ENCODE results near the gene LGALS7.

- TF ChIP-seq USF2 (IDR thresholded peaks at IDR 0.05; ENCODE audit: low read depth, low read length) (no peak), POLR2A (IDR thresholded peaks at IDR 0.05; ENCODE audit: low read depth, low read length) (no peak), CTCF (conservative IDR thresholded peaks at IDR 0.05; ENCODE audit: low read depth, low read length) (no peak), RAD21 (IDR thresholded peaks at IDR 0.05; ENCODE audit: low read length) (no peak), BHLHE40 (IDR thresholded peaks at IDR 0.05; ENCODE audit: low read depth, low read length) (no peak), MXI1 (IDR thresholded peaks at IDR 0.05; ENCODE audit: borderline replicate concordance, low read depth, low read length) (no peak), ELK1 (IDR thresholded peaks at IDR 0.05; ENCODE audit: borderline replicate concordance, low read depth, low read length) (no peak), CEBPB (IDR thresholded peaks at IDR 0.05; ENCODE audit: low read depth, low read length) (no peak)
These were observed 33.7 kb downstream of the LGALS7 start for GRCh38 chr19:38739440-38740256.
